Neural cell (in vitro differentiated cells): ENCODE results near the gene CAMK1.

Experiments
- TAF1 ChIP-seq: IDR thresholded peaks from 2 replicates; pipeline ENCODE4 v1.6.1; 2012; ENCODE audit warnings: low read depth
- TF ChIP-seq, protein P1 (sequence below): fragments of 450-650 bp; IDR thresholded peaks from 2 replicates; pipeline ENCODE4 v1.5.1; 2014; ENCODE audit warnings: antibody characterized with exemption, mild to moderate bottlenecking, moderate library complexity; ENCODE audit not compliant: poor library complexity, severe bottlenecking

- TF ChIP-seq TAF1 = no peak
- TF ChIP-seq, protein P1, sequence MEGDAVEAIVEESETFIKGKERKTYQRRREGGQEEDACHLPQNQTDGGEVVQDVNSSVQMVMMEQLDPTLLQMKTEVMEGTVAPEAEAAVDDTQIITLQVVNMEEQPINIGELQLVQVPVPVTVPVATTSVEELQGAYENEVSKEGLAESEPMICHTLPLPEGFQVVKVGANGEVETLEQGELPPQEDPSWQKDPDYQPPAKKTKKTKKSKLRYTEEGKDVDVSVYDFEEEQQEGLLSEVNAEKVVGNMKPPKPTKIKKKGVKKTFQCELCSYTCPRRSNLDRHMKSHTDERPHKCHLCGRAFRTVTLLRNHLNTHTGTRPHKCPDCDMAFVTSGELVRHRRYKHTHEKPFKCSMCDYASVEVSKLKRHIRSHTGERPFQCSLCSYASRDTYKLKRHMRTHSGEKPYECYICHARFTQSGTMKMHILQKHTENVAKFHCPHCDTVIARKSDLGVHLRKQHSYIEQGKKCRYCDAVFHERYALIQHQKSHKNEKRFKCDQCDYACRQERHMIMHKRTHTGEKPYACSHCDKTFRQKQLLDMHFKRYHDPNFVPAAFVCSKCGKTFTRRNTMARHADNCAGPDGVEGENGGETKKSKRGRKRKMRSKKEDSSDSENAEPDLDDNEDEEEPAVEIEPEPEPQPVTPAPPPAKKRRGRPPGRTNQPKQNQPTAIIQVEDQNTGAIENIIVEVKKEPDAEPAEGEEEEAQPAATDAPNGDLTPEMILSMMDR = no peak
Measured at GRCh38 chr3:9815986-9816385, 46.2 kb upstream of the CAMK1 start.
